HEK293 (cell line): ENCODE data around the gene MEGF10.

Source experiments
- CTCF ChIA-PET: fragments of 350-600 bp; formaldehyde crosslinking; extraction: SDS; loops from one replicate; lab custom pipeline; 2021; ENCODE audit warnings: antibody characterized with exemption; lab: Yijun Ruan, JAX
- POLR2A ChIA-PET: fragments of 300-600 bp; formaldehyde crosslinking; extraction: SDS; loops from one replicate; lab custom pipeline; 2020; ENCODE audit warnings: antibody characterized with exemption, inconsistent platforms; lab: Yijun Ruan, JAX
- H3K27ac ChIP-seq: fragments of 200-500 bp; sonication (Bioruptor generic); 2 replicates; pipeline ENCODE4 v1.5.1; 2014; ENCODE audit warnings: low read depth, low read length, control low read depth, inconsistent platforms; ENCODE audit errors: extremely low read depth
- H3K36me3 ChIP-seq, 2 experiments: fragments of 200-500 bp in 1 of 2; sonication (Bioruptor generic) in 1 of 2; 1 replicate in 1 of 2; 2 replicates in 1 of 2; pipeline ENCODE4 v1.5.1; 2014 to 2017; ENCODE audit warnings: inconsistent platforms in 2 of 2, low read length in 2 of 2; ENCODE audit not compliant: control insufficient read depth in 2 of 2, insufficient read depth in 1 of 2
- H3K4me1 ChIP-seq: fragments of 200-500 bp; sonication (Bioruptor generic); 2 replicates; pipeline ENCODE4 v1.5.1; 2014; ENCODE audit warnings: mild to moderate bottlenecking, low read length, inconsistent platforms; ENCODE audit not compliant: control insufficient read depth, insufficient read depth
- H3K4me3 ChIP-seq: 2 replicates; pipeline ENCODE4 v1.5.1; 2011; ENCODE audit warnings: low read depth, mild to moderate bottlenecking, control low read depth, low read length, moderate library complexity
- H3K9me3 ChIP-seq: fragments of 200-500 bp; sonication (Bioruptor generic); 2 replicates; pipeline ENCODE4 v1.5.1; 2014; ENCODE audit warnings: low read depth, low read length, inconsistent platforms; ENCODE audit not compliant: control insufficient read depth, insufficient read depth
- HOXD13 ChIP-seq: sonication (generic); formaldehyde crosslinking; IDR thresholded peaks from 2 replicates; pipeline ENCODE4 v1.8.0; 2022; ENCODE audit warnings: missing genetic modification reagents, borderline replicate concordance
- KLF9 ChIP-seq: fragments of 450-650 bp; formaldehyde crosslinking; IDR thresholded peaks from 2 replicates; pipeline ENCODE4 v1.5.1; 2016; ENCODE audit warnings: missing biosample characterization, missing genetic modification characterization, low read depth
- SETDB1 ChIP-seq: IDR thresholded peaks from one replicate; pipeline ENCODE4 v1.6.1; 2017; ENCODE audit warnings: mild to moderate bottlenecking, low read length, moderate library complexity, mixed read lengths; ENCODE audit not compliant: insufficient read length
- SP7 ChIP-seq: fragments of 450-650 bp; formaldehyde crosslinking; IDR thresholded peaks from 2 replicates; pipeline ENCODE4 v1.5.1; 2016; ENCODE audit warnings: missing biosample characterization, missing genetic modification characterization
- WT1 ChIP-seq: fragments of 450-650 bp; formaldehyde crosslinking; IDR thresholded peaks from 2 replicates; pipeline ENCODE4 v1.5.1; 2016; ENCODE audit warnings: missing biosample characterization, missing genetic modification characterization
- ZBTB21 ChIP-seq: fragments of 450-650 bp; formaldehyde crosslinking; IDR thresholded peaks from 2 replicates; pipeline ENCODE4 v1.5.1; 2017; ENCODE audit warnings: missing biosample characterization, missing genetic modification characterization
- ZBTB26 ChIP-seq: fragments of 450-650 bp; formaldehyde crosslinking; optimal IDR thresholded peaks from 2 replicates; pipeline ENCODE3; 2016; ENCODE audit warnings: missing biosample characterization, mild to moderate bottlenecking, missing genetic modification characterization
- ZNF112 ChIP-seq: fragments of 450-650 bp; formaldehyde crosslinking; IDR thresholded peaks from 2 replicates; pipeline ENCODE4 v1.5.0; 2017; ENCODE audit warnings: missing biosample characterization, missing genetic modification characterization
- ZNF121 ChIP-seq: fragments of 450-650 bp; formaldehyde crosslinking; IDR thresholded peaks from 2 replicates; pipeline ENCODE4 v1.5.1; 2016; ENCODE audit warnings: missing biosample characterization, missing genetic modification characterization
- ZNF138 ChIP-seq: fragments of 450-650 bp; formaldehyde crosslinking; IDR thresholded peaks from 2 replicates; pipeline ENCODE4 v1.5.1; 2016; ENCODE audit warnings: missing biosample characterization, missing genetic modification characterization, borderline replicate concordance
- ZNF146 ChIP-seq: fragments of 450-650 bp; formaldehyde crosslinking; IDR thresholded peaks from 2 replicates; pipeline ENCODE4 v1.5.1; 2016; ENCODE audit warnings: missing biosample characterization, missing genetic modification characterization
- ZNF175 ChIP-seq: fragments of 450-650 bp; formaldehyde crosslinking; IDR thresholded peaks from 2 replicates; pipeline ENCODE4 v1.5.1; 2016; ENCODE audit warnings: missing biosample characterization, missing genetic modification characterization
- ZNF214 ChIP-seq: fragments of 450-650 bp; formaldehyde crosslinking; IDR thresholded peaks from 2 replicates; pipeline ENCODE4 v1.5.1; 2017; ENCODE audit warnings: missing biosample characterization, mild to moderate bottlenecking, missing genetic modification characterization, borderline replicate concordance
- ZNF248 ChIP-seq: fragments of 450-650 bp; formaldehyde crosslinking; IDR thresholded peaks from 2 replicates; pipeline ENCODE4 v1.5.1; 2017; ENCODE audit warnings: missing biosample characterization, missing genetic modification characterization
- ZNF416 ChIP-seq: fragments of 450-650 bp; formaldehyde crosslinking; IDR thresholded peaks from 2 replicates; pipeline ENCODE4 v1.5.1; 2016; ENCODE audit warnings: missing biosample characterization, missing genetic modification characterization
- ZNF473 ChIP-seq: fragments of 450-650 bp; formaldehyde crosslinking; IDR thresholded peaks from 2 replicates; pipeline ENCODE4 v1.5.1; 2017; ENCODE audit warnings: missing biosample characterization, missing genetic modification characterization
- ZNF529 ChIP-seq: fragments of 450-650 bp; formaldehyde crosslinking; IDR thresholded peaks from 2 replicates; pipeline ENCODE4 v1.5.1; 2017; ENCODE audit warnings: missing genetic modification characterization, missing biosample characterization; ENCODE audit not compliant: insufficient replicate concordance
- ZNF548 ChIP-seq: fragments of 450-650 bp; formaldehyde crosslinking; IDR thresholded peaks from 2 replicates; pipeline ENCODE4 v1.5.1; 2016; ENCODE audit warnings: missing biosample characterization, missing genetic modification characterization
- ZNF549 ChIP-seq: fragments of 450-650 bp; IDR thresholded peaks from 2 replicates; pipeline ENCODE4 v1.5.1; 2018; ENCODE audit warnings: missing biosample characterization, missing genetic modification characterization, mild to moderate bottlenecking, inconsistent platforms, moderate library complexity
- ZNF571 ChIP-seq: fragments of 450-650 bp; formaldehyde crosslinking; IDR thresholded peaks from 2 replicates; pipeline ENCODE4 v1.5.0; 2017; ENCODE audit warnings: missing biosample characterization, missing genetic modification characterization
- ZNF792 ChIP-seq: fragments of 450-650 bp; formaldehyde crosslinking; IDR thresholded peaks from 2 replicates; pipeline ENCODE4 v1.5.1; 2016; ENCODE audit warnings: missing biosample characterization, missing genetic modification characterization
- TF ChIP-seq, protein P1 (sequence below): fragments of 450-650 bp; formaldehyde crosslinking; IDR thresholded peaks from 2 replicates; pipeline ENCODE4 v1.5.1; 2016; ENCODE audit warnings: missing biosample characterization, missing genetic modification characterization
- TF ChIP-seq, protein P2 (sequence below): fragments of 450-650 bp; formaldehyde crosslinking; IDR thresholded peaks from 2 replicates; pipeline ENCODE4 v1.5.1; 2016; ENCODE audit warnings: missing biosample characterization, missing genetic modification characterization
- TF ChIP-seq, protein P3 (sequence below): fragments of 450-650 bp; formaldehyde crosslinking; IDR thresholded peaks from 2 replicates; pipeline ENCODE4 v1.5.1; 2016; ENCODE audit warnings: missing biosample characterization, missing genetic modification characterization

The MEGF10 gene

DNA sequence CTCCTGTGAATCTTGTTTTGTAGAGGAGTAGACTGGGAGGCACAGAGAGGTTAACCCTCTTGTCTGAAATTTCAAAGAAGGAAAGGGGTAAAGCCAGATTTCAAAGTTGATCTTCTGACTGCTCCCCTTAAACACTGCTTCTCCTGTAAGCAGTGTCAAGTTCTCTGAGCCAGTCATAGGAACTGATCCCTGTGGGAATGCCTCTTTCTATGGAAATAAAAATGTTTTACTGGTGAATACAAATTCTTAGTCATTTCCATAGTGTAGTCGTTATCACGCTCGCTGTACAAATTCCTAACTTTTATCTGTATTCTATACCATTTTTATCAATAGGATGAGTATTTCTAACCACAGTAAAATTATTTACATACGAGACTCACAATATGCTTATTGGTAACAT is 160.5 kb downstream of the MEGF10 start:
- TF ChIP-seq ZBTB26 (tag by site-specific recombination) (no peak), ZNF121 (tag by site-specific recombination) (no peak), WT1 (no peak), ZNF529 (tag by site-specific recombination) (no peak), ZNF549 (no peak), ZNF416 (tag by site-specific recombination) (no peak), KLF9 (no peak)
- TF ChIP-seq, protein P1, sequence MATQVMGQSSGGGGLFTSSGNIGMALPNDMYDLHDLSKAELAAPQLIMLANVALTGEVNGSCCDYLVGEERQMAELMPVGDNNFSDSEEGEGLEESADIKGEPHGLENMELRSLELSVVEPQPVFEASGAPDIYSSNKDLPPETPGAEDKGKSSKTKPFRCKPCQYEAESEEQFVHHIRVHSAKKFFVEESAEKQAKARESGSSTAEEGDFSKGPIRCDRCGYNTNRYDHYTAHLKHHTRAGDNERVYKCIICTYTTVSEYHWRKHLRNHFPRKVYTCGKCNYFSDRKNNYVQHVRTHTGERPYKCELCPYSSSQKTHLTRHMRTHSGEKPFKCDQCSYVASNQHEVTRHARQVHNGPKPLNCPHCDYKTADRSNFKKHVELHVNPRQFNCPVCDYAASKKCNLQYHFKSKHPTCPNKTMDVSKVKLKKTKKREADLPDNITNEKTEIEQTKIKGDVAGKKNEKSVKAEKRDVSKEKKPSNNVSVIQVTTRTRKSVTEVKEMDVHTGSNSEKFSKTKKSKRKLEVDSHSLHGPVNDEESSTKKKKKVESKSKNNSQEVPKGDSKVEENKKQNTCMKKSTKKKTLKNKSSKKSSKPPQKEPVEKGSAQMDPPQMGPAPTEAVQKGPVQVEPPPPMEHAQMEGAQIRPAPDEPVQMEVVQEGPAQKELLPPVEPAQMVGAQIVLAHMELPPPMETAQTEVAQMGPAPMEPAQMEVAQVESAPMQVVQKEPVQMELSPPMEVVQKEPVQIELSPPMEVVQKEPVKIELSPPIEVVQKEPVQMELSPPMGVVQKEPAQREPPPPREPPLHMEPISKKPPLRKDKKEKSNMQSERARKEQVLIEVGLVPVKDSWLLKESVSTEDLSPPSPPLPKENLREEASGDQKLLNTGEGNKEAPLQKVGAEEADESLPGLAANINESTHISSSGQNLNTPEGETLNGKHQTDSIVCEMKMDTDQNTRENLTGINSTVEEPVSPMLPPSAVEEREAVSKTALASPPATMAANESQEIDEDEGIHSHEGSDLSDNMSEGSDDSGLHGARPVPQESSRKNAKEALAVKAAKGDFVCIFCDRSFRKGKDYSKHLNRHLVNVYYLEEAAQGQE, result no peak
- no peaks in the 10 kb centered on the region for H3K9me3 ChIP-seq
- H3K36me3 ChIP-seq, result no peaks in the 10 kb centered on the region
- CTCF ChIA-PET, result no interaction called here
- no peaks in the 10 kb centered on the region for H3K4me1 ChIP-seq
- H3K27ac ChIP-seq, result no peak overlapping the region
- H3K4me3 ChIP-seq, result no peak overlapping the region
- POLR2A ChIA-PET, result no interaction called here

GRCh38 chr5:127452626-127453025 is 162.0 kb downstream of the MEGF10 start:
- H3K4me1 ChIP-seq, result no peaks in the 10 kb centered on the region
- no peak overlapping the region for H3K4me3 ChIP-seq
- H3K36me3 ChIP-seq, result no peaks in the 10 kb centered on the region
- POLR2A ChIA-PET, result no interaction called here
- H3K27ac ChIP-seq, result no peak overlapping the region
- TF ChIP-seq ZNF146 (tag by site-specific recombination) (no peak), SETDB1 (no peak), ZNF473 (tag by site-specific recombination) (no peak), ZNF571 (tag by site-specific recombination) (no peak), ZBTB21 (tag by site-specific recombination) (no peak), SP7 (no peak), ZNF792 (no peak), ZNF175 (tag by site-specific recombination) (no peak)
- TF ChIP-seq, protein P2, sequence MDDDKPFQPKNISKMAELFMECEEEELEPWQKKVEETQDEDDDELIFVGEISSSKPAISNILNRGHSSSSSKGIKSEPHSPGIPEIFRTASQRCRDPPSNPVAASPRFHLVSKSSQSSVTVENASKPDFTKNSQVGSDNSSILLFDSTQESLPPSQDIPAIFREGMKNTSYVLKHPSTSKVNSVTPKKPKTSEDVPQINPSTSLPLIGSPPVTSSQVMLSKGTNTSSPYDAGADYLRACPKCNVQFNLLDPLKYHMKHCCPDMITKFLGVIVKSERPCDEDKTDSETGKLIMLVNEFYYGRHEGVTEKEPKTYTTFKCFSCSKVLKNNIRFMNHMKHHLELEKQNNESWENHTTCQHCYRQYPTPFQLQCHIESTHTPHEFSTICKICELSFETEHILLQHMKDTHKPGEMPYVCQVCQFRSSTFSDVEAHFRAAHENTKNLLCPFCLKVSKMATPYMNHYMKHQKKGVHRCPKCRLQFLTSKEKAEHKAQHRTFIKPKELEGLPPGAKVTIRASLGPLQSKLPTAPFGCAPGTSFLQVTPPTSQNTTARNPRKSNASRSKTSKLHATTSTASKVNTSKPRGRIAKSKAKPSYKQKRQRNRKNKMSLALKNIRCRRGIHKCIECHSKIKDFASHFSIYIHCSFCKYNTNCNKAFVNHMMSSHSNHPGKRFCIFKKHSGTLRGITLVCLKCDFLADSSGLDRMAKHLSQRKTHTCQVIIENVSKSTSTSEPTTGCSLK (tag by site-specific recombination), result no peak
- CTCF ChIA-PET, result no interaction called here
- H3K9me3 ChIP-seq, result no peaks in the 10 kb centered on the region

GRCh38 chr5:127471211-127471610 is 180.6 kb downstream of the MEGF10 start:
- Histone ChIP-seq H3K4me3 (no peak overlapping the region), H3K27ac (no peak overlapping the region), H3K9me3 (no peaks in the 10 kb centered on the region), H3K36me3 (no peaks in the 10 kb centered on the region), H3K4me1 (no peaks in the 10 kb centered on the region)
- ChIA-PET POLR2A (no interaction called here), CTCF (interaction anchor here (0.6 kb wide), 2 partner anchors 33 to 837 kb away, joined by 3 read pairs; no protein-coding TSS in a partner anchor)
- TF ChIP-seq ZNF214 (tag by site-specific recombination), result no peak
- TF ChIP-seq, protein P3, sequence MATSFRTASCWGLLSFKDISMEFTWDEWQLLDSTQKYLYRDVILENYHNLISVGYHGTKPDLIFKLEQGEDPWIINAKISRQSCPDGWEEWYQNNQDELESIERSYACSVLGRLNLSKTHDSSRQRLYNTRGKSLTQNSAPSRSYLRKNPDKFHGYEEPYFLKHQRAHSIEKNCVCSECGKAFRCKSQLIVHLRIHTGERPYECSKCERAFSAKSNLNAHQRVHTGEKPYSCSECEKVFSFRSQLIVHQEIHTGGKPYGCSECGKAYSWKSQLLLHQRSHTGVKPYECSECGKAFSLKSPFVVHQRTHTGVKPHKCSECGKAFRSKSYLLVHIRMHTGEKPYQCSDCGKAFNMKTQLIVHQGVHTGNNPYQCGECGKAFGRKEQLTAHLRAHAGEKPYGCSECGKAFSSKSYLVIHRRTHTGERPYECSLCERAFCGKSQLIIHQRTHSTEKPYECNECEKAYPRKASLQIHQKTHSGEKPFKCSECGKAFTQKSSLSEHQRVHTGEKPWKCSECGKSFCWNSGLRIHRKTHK, result no peak
- TF ChIP-seq HOXD13 (CRISPR knock-in tag), result no peak
- no peak for TF ChIP-seq ZNF548 (tag by site-specific recombination)
- TF ChIP-seq ZNF248 (tag by site-specific recombination), result no peak
- no peak for TF ChIP-seq ZNF138
- no peak for TF ChIP-seq ZNF549
- no peak for TF ChIP-seq ZBTB26 (tag by site-specific recombination)
- no peak for TF ChIP-seq ZNF112 (tag by site-specific recombination)
